GM19468 (cell line): ENCODE results near the gene MIAT.
"Not testable (repeated sequence)": the region's sequence is repeated elsewhere in the genome, so short reads cannot be mapped to it uniquely, and the experiment has no call there.

Experiments used
- ATAC-seq: cut with Tn5 transposase; IDR thresholded peaks from one replicate; pipeline ENCODE4 v1.9.1; 2021; ENCODE audit warnings: mild to moderate bottlenecking, moderate library complexity, moderate number of reproducible peaks; ENCODE audit not compliant: unreplicated experiment; ENCODE audit errors: extremely low read depth

Gene MIAT

GRCh38 chr22:26656891-26657851, at the start of gene MIAT:
MIAT (plus strand) TSS chr22:26657588.
- ATAC-seq: peak; percentile 24

GRCh38 chr22:26608129-26608528, 49.3 kb upstream of the MIAT start:
- no peak for ATAC-seq

- no peak for ATAC-seq
These were observed 48.1 kb upstream of the MIAT start for GRCh38 chr22:26609287-26609686.

- peak; percentile 70 for ATAC-seq
These were observed 47.1 kb upstream of the MIAT start for GRCh38 chr22:26610072-26610958.

GRCh38 chr22:26610996-26611395, 46.4 kb upstream of the MIAT start:
- no peak for ATAC-seq

- no peak for ATAC-seq
These were observed 44.7 kb upstream of the MIAT start for GRCh38 chr22:26612652-26613051.

GRCh38 chr22:26613753-26614152, 43.6 kb upstream of the MIAT start:
- not testable (repeated sequence) for ATAC-seq

GRCh38 chr22:26614322-26614721, 43.1 kb upstream of the MIAT start:
- no peak for ATAC-seq

- ATAC-seq: no peak
These were observed 42.2 kb upstream of the MIAT start for GRCh38 chr22:26615149-26615548.

GRCh38 chr22:26615830-26616435, 41.5 kb upstream of the MIAT start:
- no peak for ATAC-seq

GRCh38 chr22:26616650-26617049, 40.7 kb upstream of the MIAT start:
- ATAC-seq: no peak

- no peak for ATAC-seq
These were observed 39.9 kb upstream of the MIAT start, which contains the start of gene CRYBB1 for GRCh38 chr22:26617271-26618199. CRYBB1 (minus strand) TSS chr22:26618027; CDS start chr22:26616319, 1,708 bp downstream.

GRCh38 chr22:26618455-26618854, 38.9 kb upstream of the MIAT start:
- no peak for ATAC-seq

GRCh38 chr22:26619510-26619909, 37.9 kb upstream of the MIAT start:
- ATAC-seq: no peak

- no peak for ATAC-seq
These were observed 37.2 kb upstream of the MIAT start for GRCh38 chr22:26620197-26620596.

GRCh38 chr22:26621663-26622062, 35.7 kb upstream of the MIAT start, which contains the start of gene CRYBA4:
CRYBA4 (plus strand) TSS chr22:26621963; CDS start chr22:26622597, 634 bp downstream.
- ATAC-seq: no peak

- ATAC-seq: no peak
These were observed 33.4 kb upstream of the MIAT start for GRCh38 chr22:26623984-26624383.

GRCh38 chr22:26624803-26625202, 32.6 kb upstream of the MIAT start:
- ATAC-seq: no peak
